ENCODE measurements around the gene PCSK2.

GRCh38 chr20:17380801-17381200 is 154.0 kb downstream of the PCSK2 start:
- TF ChIP-seq, protein P1, sequence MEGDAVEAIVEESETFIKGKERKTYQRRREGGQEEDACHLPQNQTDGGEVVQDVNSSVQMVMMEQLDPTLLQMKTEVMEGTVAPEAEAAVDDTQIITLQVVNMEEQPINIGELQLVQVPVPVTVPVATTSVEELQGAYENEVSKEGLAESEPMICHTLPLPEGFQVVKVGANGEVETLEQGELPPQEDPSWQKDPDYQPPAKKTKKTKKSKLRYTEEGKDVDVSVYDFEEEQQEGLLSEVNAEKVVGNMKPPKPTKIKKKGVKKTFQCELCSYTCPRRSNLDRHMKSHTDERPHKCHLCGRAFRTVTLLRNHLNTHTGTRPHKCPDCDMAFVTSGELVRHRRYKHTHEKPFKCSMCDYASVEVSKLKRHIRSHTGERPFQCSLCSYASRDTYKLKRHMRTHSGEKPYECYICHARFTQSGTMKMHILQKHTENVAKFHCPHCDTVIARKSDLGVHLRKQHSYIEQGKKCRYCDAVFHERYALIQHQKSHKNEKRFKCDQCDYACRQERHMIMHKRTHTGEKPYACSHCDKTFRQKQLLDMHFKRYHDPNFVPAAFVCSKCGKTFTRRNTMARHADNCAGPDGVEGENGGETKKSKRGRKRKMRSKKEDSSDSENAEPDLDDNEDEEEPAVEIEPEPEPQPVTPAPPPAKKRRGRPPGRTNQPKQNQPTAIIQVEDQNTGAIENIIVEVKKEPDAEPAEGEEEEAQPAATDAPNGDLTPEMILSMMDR (IDR thresholded peaks at IDR 0.05) = no peak
- no peak for TF ChIP-seq POLR2A (IDR thresholded peaks at IDR 0.05)
